ENCODE data around the gene ZNF320. TPM values are rescaled to one million over a fixed set of nuclear protein-coding genes. Genes with fewer than 3 reads are reported as not detected.
"Not testable (repeated sequence)": the region's sequence is repeated elsewhere in the genome, so short reads cannot be mapped to it uniquely, and the experiment has no call there.

ZNF320 gene
- total RNA-seq, 2 experiments from 2014 or later: 8.0 to 16.1 TPM

DNA sequence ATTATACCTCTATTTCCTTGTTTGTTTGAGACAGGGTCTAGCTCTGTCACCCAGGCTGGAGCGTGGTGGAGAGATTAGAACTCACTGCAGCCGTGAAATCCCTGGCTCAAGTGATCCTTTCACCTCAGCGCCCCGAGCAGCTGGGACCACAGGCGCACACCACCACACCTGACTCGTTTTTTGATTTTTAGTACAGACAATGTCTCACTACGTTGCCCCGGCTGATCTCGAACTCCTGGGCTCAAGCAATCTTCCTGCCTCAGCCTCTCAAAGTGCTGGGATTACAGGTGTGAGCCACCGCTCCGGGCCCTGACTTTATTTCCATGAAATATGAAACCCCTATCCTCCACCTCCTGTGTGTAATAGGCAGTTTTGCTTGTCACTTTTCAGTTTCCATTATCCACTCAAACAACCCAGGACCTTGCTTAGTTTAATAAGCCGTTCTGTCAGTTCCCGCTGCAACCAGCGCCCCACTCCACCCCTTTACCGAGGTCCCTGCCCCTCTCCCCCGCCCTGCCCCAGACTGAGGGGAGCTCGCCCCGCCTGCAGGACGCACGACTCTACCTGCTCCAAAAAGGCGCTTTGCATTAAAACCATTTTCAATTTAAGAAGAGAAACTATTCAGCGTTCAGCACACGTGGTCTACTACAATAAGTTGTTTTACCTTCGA, 48.4 kb upstream of the ZNF320 start:
- Histone ChIP-seq H4K20me1 (ENCODE audit: insufficient read depth, low read length) (no peaks in the 10 kb centered on the region), H3K27ac (ENCODE audit: low read depth, low read length, poor library complexity, severe bottlenecking) (no peak overlapping the region), H2AFZ (ENCODE audit: low read length) (no peak overlapping the region), H3K9me2 (ENCODE audit: insufficient read depth, low read length) (no peaks in the 10 kb centered on the region), H3K4me3 (ENCODE audit: low read depth, low read length, poor library complexity, severe bottlenecking) (no peak overlapping the region), H3K4me1 (ENCODE audit: insufficient read depth, low read length, poor library complexity, severe bottlenecking) (peaks cover 8% of the 10 kb centered on the region), H3K4me2 (ENCODE audit: low read length) (no peak overlapping the region), H3K36me3 (ENCODE audit: insufficient read depth, low read length) (peaks cover 24% of the 10 kb centered on the region), H3K79me2 (ENCODE audit: insufficient read depth, low read depth, low read length) (peaks cover 10% of the 10 kb centered on the region; the same call in 1 of the 2 replicates), H3K9me3 (ENCODE audit: low read length) (peaks cover 18% of the 10 kb centered on the region; the same call in 1 of the 2 replicates)
- no peak for DNase-seq (ENCODE audit: low spot score)
- CTCF ChIA-PET (ENCODE audit: unreplicated experiment): no interaction called here
- intact Hi-C loops (cut with micrococcal nuclease; ENCODE audit: unreplicated experiment): no loop called here
- TF ChIP-seq, protein P1, sequence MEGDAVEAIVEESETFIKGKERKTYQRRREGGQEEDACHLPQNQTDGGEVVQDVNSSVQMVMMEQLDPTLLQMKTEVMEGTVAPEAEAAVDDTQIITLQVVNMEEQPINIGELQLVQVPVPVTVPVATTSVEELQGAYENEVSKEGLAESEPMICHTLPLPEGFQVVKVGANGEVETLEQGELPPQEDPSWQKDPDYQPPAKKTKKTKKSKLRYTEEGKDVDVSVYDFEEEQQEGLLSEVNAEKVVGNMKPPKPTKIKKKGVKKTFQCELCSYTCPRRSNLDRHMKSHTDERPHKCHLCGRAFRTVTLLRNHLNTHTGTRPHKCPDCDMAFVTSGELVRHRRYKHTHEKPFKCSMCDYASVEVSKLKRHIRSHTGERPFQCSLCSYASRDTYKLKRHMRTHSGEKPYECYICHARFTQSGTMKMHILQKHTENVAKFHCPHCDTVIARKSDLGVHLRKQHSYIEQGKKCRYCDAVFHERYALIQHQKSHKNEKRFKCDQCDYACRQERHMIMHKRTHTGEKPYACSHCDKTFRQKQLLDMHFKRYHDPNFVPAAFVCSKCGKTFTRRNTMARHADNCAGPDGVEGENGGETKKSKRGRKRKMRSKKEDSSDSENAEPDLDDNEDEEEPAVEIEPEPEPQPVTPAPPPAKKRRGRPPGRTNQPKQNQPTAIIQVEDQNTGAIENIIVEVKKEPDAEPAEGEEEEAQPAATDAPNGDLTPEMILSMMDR (conservative IDR thresholded peaks at IDR 0.05; ENCODE audit: low read length): no peak
- TF ChIP-seq EZH2phosphoT487 (IDR thresholded peaks at IDR 0.05; ENCODE audit: borderline replicate concordance, low read depth, low read length): no peak
- no TSS peak for BruUV-seq (replicated peaks)
- POLR2A ChIA-PET: no interaction called here

GRCh38 chr19:52944703-52945493, 47.5 kb upstream of the ZNF320 start:
- H2AFZ ChIP-seq (ENCODE audit: low read length); H3K4me3 ChIP-seq (ENCODE audit: low read depth, low read length, poor library complexity, severe bottlenecking); H3K4me2 ChIP-seq (ENCODE audit: low read length); H4K20me1 ChIP-seq (ENCODE audit: insufficient read depth, low read length); DNase-seq (ENCODE audit: low spot score); H3K9me2 ChIP-seq (ENCODE audit: insufficient read depth, low read length); BruUV-seq (replicated peaks); H3K27ac ChIP-seq (ENCODE audit: low read depth, low read length, poor library complexity, severe bottlenecking); intact Hi-C loops (cut with micrococcal nuclease; ENCODE audit: unreplicated experiment); H3K4me1 ChIP-seq (ENCODE audit: insufficient read depth, low read length, poor library complexity, severe bottlenecking); POLR2A ChIA-PET; CTCF ChIA-PET (ENCODE audit: unreplicated experiment): not testable (repeated sequence)
- H3K9me3 ChIP-seq (ENCODE audit: low read length): peaks cover 11% of the 10 kb centered on the region; the same call in 1 of the 2 replicates
- peaks cover 16% of the 10 kb centered on the region for H3K36me3 ChIP-seq (ENCODE audit: insufficient read depth, low read length)
- peaks cover 18% of the 10 kb centered on the region; the same call in 1 of the 2 replicates for H3K79me2 ChIP-seq (ENCODE audit: insufficient read depth, low read depth, low read length)

DNA sequence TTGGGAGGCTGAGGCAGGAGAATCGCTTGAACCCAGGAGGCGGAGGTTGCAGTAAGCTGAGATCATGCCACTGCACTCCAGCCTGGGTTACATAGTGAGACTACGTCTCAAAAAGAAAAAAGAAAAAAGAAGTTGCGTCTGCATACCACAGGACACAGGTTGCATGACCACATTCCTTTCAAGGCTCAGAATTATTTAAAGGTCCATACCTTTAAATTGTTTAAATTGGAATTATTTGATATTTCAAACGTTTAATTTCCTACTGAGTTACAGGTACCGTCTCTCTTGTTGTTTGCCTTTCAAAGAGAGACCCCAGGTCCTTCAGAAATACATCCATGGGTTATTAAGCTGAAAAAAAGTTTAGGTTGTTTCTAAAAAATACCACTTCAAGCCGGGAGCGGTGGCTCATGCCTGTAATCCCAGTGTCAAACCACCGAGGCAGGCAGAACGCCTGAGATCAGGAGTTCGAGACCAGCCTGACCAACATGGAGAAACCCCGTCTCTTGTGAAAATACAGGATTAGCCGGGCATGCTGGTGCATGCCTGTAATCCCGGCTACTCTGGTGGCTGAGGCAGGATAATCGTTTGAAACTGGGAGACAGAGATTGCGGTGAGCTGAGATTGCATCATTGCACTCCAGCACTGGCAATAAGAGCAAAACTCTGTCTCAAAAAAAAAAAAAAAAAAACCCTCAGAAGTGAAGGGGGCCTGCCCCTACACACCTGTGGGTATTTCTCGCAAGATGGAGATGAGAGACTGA, 46.6 kb upstream of the ZNF320 start:
- H3K9me3 ChIP-seq (ENCODE audit: low read length): 0 out of 2 replicates have a peak, but pooled peaks cover 3% of the 10 kb centered on the region
- H4K20me1 ChIP-seq (ENCODE audit: insufficient read depth, low read length): no peaks in the 10 kb centered on the region
- no peak overlapping the region for H2AFZ ChIP-seq (ENCODE audit: low read length)
- H3K79me2 ChIP-seq (ENCODE audit: insufficient read depth, low read depth, low read length): peaks cover 20% of the 10 kb centered on the region; the same call in 1 of the 2 replicates
- H3K9me2 ChIP-seq (ENCODE audit: insufficient read depth, low read length): no peaks in the 10 kb centered on the region
- no TSS peak for BruUV-seq (replicated peaks)
- no peak overlapping the region for H3K4me3 ChIP-seq (ENCODE audit: low read depth, low read length, poor library complexity, severe bottlenecking)
- H3K27ac ChIP-seq (ENCODE audit: low read depth, low read length, poor library complexity, severe bottlenecking): no peak overlapping the region
- TF ChIP-seq, protein P1 (conservative IDR thresholded peaks at IDR 0.05; ENCODE audit: low read length): no peak
- DNase-seq (ENCODE audit: low spot score): no peak
- peaks cover 8% of the 10 kb centered on the region for H3K4me1 ChIP-seq (ENCODE audit: insufficient read depth, low read length, poor library complexity, severe bottlenecking)
- H3K4me2 ChIP-seq (ENCODE audit: low read length): no peak overlapping the region
- H3K36me3 ChIP-seq (ENCODE audit: insufficient read depth, low read length): peaks cover 7% of the 10 kb centered on the region
- intact Hi-C loops (cut with micrococcal nuclease; ENCODE audit: unreplicated experiment): no loop called here
- ChIA-PET CTCF (ENCODE audit: unreplicated experiment) (no interaction called here), POLR2A (interaction anchor here (0.6 kb wide), 1 partner anchor 733 kb away, joined by 3 read pairs; no protein-coding TSS in a partner anchor)

All from OCI-LY7 (cell line).